Nephron (organoid): ENCODE data around the gene LRIG2.
"Not testable (repeated sequence)": the region's sequence is repeated elsewhere in the genome, so short reads cannot be mapped to it uniquely, and the experiment has no call there.

Experiments
- H3K27ac Mint-ChIP-seq, 3 experiments: 2 replicates each; pipeline ENCODE4 v1.8.0; 2020; ENCODE audit warnings: mixed read lengths in 3 of 3, mild to moderate bottlenecking in 2 of 3, moderate library complexity in 1 of 3
- H3K27me3 Mint-ChIP-seq: 2 replicates; pipeline ENCODE4 v1.8.0; 2021; ENCODE audit warnings: low read depth, mild to moderate bottlenecking, moderate library complexity, mixed read lengths
- H3K36me3 Mint-ChIP-seq: 2 replicates; pipeline ENCODE4 v1.8.0; 2020; ENCODE audit warnings: low read depth, mixed read lengths
- H3K4me1 Mint-ChIP-seq: 2 replicates; pipeline ENCODE4 v1.8.0; 2020; ENCODE audit warnings: mixed read lengths
- H3K4me3 Mint-ChIP-seq, 3 experiments: 2 replicates each; pipeline ENCODE4 v1.8.0; 2020; ENCODE audit warnings: mild to moderate bottlenecking in 3 of 3, mixed read lengths in 3 of 3, moderate library complexity in 2 of 3
- H3K9me3 Mint-ChIP-seq: 2 replicates; pipeline ENCODE4 v1.8.0; 2020; ENCODE audit warnings: mixed read lengths
- CTCF ChIP-seq, 3 experiments: fragments of 200-600 bp; sonication (generic); IDR thresholded peaks; one replicate each; pipeline ENCODE4 v1.5.0; 2021; ENCODE audit warnings: antibody characterized with exemption in 3 of 3; ENCODE audit not compliant: unreplicated experiment in 3 of 3

Gene LRIG2

DNA sequence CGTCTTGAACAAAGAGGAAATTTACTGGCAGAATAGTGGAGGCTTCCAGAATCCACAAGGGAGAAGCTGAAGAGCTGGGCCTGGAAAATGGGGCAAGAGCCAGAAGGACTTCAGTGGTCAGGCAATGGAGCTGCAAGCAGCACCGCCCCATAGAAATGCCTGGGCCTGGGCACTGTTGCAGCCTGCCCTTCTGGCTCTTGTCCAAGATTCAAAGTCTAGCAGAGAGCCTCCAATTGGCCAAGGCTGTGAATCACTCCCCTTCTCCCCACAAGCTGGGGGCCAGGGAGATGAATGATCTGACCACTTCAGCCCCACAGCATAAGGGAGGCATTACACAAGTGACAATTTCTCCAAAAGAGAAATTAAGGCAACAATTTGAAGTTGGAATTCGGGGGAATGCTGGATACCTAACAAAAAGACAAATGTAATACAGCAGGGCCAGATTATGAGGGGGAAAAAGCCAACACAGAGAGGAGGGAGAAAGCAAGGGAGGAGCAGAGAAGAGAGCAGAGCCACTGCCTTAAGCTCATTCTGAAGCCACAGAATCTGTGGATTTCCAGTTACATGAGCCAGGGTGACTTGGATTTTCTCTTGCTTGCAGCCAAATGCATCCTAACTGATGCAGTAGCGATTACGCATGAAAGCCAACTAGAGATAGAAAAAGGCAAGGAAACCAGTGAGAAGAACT lies 80.3 kb downstream of the LRIG2 start:
- Mint-ChIP-seq H3K4me1 (no peaks in the 10 kb centered on the region), H3K9me3 (peaks cover 16% of the 10 kb centered on the region), H3K27me3 (no peaks in the 10 kb centered on the region), H3K4me3 (no peak overlapping the region), H3K36me3 (peaks cover 3% of the 10 kb centered on the region), H3K27ac (no peak overlapping the region)
- TF ChIP-seq CTCF (IDR thresholded peaks at IDR 0.05; ENCODE audit: unreplicated experiment in 3 of 3), result no peak

- no peak overlapping the region for H3K27ac Mint-ChIP-seq
Measured at GRCh38 chr1:113156368-113156767, 83.4 kb downstream of the LRIG2 start.

DNA sequence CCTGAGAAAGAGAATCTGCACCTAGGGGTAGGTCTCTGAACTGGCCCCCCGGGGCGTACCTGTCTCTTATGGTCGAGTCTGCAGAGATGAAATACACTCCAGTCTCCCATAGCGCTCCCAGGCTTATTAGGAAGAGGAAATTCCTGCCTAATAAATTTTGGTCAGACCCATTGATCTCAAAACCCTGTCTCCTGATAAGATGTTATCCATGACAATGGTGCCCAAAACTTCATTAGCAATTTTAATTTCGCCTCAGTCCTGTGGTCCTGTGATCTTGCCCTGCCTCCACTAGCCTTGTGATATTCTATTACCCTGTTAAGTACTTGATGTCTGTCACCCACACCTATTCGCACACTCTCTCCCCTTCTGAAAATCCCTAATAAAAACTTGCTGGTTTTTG lies 85.7 kb downstream of the LRIG2 start:
- not testable (repeated sequence) for H3K4me1 Mint-ChIP-seq, H3K36me3 Mint-ChIP-seq, H3K27ac Mint-ChIP-seq, H3K27me3 Mint-ChIP-seq, H3K4me3 Mint-ChIP-seq
- H3K9me3 Mint-ChIP-seq, result peaks cover 22% of the 10 kb centered on the region

More at GRCh38 chr1:113156368-113156767, 83.4 kb downstream of the LRIG2 start:
- H3K9me3 Mint-ChIP-seq, result peaks cover 22% of the 10 kb centered on the region
- no peak overlapping the region for H3K4me3 Mint-ChIP-seq
- TF ChIP-seq CTCF (IDR thresholded peaks at IDR 0.05; ENCODE audit: unreplicated experiment in 3 of 3), result no peak
- H3K27me3 Mint-ChIP-seq, result no peaks in the 10 kb centered on the region
- H3K36me3 Mint-ChIP-seq, result peaks cover 3% of the 10 kb centered on the region
- H3K4me1 Mint-ChIP-seq, result no peaks in the 10 kb centered on the region

- H3K9me3 Mint-ChIP-seq, result peaks cover 4% of the 10 kb centered on the region
- peaks cover 4% of the 10 kb centered on the region for H3K27me3 Mint-ChIP-seq
- H3K27ac Mint-ChIP-seq, result peak overlapping the region; percentile 3 to 66 (median 28)
- H3K36me3 Mint-ChIP-seq, result no peaks in the 10 kb centered on the region
- peaks cover 4% of the 10 kb centered on the region for H3K4me1 Mint-ChIP-seq
- no peak for TF ChIP-seq CTCF (IDR thresholded peaks at IDR 0.05; ENCODE audit: unreplicated experiment in 3 of 3)
- H3K4me3 Mint-ChIP-seq, result no peak overlapping the region
Measured at GRCh38 chr1:113166473-113166872, 93.5 kb downstream of the LRIG2 start.

- TF ChIP-seq CTCF (IDR thresholded peaks at IDR 0.05; ENCODE audit: unreplicated experiment in 3 of 3), result no peak
- H3K27ac Mint-ChIP-seq, result no peak overlapping the region
- peaks cover 8% of the 10 kb centered on the region for H3K36me3 Mint-ChIP-seq
- no peak overlapping the region for H3K4me3 Mint-ChIP-seq
- H3K9me3 Mint-ChIP-seq, result peaks cover 26% of the 10 kb centered on the region
- H3K4me1 Mint-ChIP-seq, result peaks cover 4% of the 10 kb centered on the region
- H3K27me3 Mint-ChIP-seq, result peaks cover 4% of the 10 kb centered on the region
Measured at GRCh38 chr1:113168946-113169345, 95.9 kb downstream of the LRIG2 start.

- Mint-ChIP-seq H3K36me3 (peaks cover 9% of the 10 kb centered on the region), H3K27me3 (peaks cover 4% of the 10 kb centered on the region), H3K9me3 (peaks cover 28% of the 10 kb centered on the region), H3K4me1 (peaks cover 4% of the 10 kb centered on the region), H3K27ac (no peak overlapping the region), H3K4me3 (no peak overlapping the region)
- TF ChIP-seq CTCF (IDR thresholded peaks at IDR 0.05; ENCODE audit: unreplicated experiment in 3 of 3), result no peak
Measured at GRCh38 chr1:113169591-113169990, 96.6 kb downstream of the LRIG2 start.
